GM12872 (cell line): ENCODE results near the gene RAE1.

Source experiments
- CTCF ChIP-seq: IDR thresholded peaks from 3 replicates; pipeline ENCODE4 v1.5.1; 2011; ENCODE audit warnings: low read depth, mild to moderate bottlenecking, low read length, moderate library complexity; ENCODE audit not compliant: insufficient read depth

RAE1 gene

GRCh38 chr20:57414867-57415592 lies 64.0 kb downstream of the RAE1 start:
- TF ChIP-seq CTCF, result no peak

GRCh38 chr20:57415771-57416170 lies 64.7 kb downstream of the RAE1 start:
- no peak for TF ChIP-seq CTCF

GRCh38 chr20:57416296-57417022 lies 65.4 kb downstream of the RAE1 start:
- no peak for TF ChIP-seq CTCF

DNA sequence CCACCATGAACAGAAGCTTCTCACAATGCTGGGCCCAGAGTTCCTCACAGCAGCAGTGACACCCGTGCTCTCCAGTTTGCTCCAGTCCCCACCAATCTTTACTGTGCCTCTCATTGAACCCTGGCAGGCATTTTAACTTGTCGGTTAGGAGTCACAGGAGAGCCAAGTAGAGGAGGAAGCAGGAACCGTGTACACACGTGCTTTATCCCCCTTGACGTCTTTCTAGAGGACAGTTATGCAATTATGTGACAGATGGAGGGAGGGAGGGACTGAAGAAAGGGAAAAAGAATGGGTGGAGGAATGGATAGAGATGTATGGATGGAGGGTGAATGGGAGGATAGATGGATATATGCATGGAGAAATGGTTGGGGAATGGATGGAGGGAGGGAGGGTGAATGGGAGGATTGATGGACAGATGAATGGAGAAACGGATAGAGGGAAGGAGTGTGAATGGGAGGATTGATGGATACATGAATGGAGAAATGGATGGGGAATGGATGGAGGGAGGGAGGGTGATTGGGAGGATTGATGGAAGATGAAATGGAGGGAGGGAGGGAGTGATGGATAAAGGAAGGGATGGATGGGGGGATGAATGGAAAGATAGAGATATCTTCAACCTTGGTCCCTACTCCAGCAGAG lies 66.1 kb downstream of the RAE1 start:
- no peak for TF ChIP-seq CTCF

DNA sequence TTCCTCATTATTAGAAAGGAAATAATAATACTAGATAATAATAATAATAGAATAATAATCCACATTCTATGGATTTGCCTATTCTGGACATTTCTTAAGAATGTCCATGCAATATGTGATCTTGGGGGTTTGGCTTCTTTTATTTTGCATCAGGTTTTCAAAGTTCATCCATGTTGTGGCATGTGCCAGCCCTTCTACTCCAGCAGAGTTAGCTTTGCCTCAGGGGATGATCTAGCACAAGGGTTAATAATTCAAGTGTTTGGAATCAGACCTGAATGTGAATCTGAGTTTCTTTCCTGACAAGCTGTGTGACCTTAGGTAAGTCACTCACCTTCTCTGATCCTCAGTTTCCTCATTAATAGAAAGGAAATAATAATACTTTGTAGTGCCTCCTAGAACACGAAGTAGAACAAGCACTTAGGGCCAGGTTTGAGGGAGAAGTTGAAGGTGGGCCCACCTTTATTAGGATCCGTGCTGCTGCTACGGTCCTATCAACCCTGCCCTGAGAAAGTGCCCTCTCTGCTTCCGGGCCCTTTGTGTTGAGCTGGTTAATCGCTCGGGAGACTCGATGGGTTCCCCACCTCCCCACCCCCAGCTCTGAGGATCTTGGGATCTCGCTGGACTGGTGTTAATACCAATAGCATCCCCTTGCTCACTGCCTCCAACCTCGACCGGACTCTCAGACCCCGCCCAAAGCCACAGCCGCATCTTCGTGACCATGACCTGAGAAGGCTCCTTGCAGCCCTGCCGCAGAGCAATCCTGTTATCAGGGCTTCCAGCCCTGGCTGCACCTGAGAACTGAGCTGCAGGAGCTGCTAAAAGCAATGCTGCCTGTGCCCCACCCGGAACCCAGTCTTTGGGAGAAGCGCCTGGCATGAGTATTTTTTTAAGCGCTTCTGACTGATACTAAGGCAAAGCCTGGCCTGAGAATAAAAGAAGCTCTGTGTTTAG lies 67.0 kb downstream of the RAE1 start:
- TF ChIP-seq CTCF, result no peak

DNA sequence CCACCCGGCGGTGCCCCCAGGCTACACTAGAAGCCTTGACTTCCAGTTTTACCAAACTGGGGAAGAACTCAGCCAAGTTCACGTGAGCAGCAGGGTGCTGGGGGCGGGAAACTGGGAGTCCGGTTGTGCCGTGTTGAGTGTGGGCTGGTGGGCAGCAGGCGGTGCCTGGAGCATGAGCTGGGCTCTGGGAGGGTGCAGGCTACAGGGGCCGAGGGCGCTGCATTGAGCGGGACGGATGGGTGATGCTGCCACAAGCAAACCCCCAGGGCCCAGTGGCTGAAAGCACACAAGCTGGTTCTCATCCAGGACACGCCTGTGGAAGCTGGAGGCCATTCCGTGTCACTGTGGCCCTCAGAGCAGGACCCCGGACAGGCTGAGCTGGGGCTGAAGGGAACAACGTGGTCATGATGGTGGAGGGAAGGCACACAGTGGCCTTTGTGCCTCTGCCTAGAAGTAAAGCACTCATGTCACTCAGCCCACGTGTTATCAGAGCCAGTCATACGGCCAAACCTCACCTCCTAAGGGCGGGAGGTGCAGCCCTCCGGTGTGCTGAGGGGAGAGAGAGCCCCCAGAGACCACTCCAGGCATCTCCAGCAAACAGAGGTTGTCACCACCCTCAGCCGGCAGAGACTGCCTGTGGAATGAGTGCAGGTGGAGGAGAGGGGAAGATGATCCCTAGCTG lies 69.7 kb downstream of the RAE1 start:
- TF ChIP-seq CTCF, result no peak
